K562 (cell line): Measurements from ENCODE around the gene THAP6. TPM values are rescaled to one million over a fixed set of nuclear protein-coding genes. Genes with fewer than 3 reads are reported as not detected.
A peak's percentile ranks its signal among the peaks of the same experiment; 100 is the strongest.

Source experiments
- ATAC-seq: fragments of 200-7000 bp; cut with Tn5 transposase; 3 replicates; pipeline ENCODE4 v1.9.1; 2020; ENCODE audit warnings: moderate library complexity
- BruUV-seq: library from RNA; stranded (reverse); fragments of 400-500 nt; replicated peaks from 2 replicates; lab custom pipeline; 2021; lab: Mats Ljungman, UMichigan
- CTCF ChIA-PET: fragments of 300-600 bp; formaldehyde crosslinking; extraction: SDS; loops from one replicate; lab custom pipeline; 2021; ENCODE audit warnings: low intra/inter-chr PET ratio; lab: Yijun Ruan, JAX
- POLR2A ChIA-PET: fragments of 300-600, 350-650 bp; sonication (Branson Sonifier 250); formaldehyde crosslinking; extraction: SDS; loops from one replicate; lab custom pipeline; 2021; ENCODE audit warnings: antibody characterized with exemption, inconsistent platforms; lab: Yijun Ruan, JAX
- DNase-seq, 4 experiments: peaks; one replicate each; pipeline versions ENCODE4 v3.0.0 to v3.0.0-alpha.2; 2011 to 2018; ENCODE audit warnings: low spot score in 3 of 4, mixed read lengths in 3 of 4; ENCODE audit errors: extremely low read depth in 1 of 4
- FAIRE-seq: peaks from 2 replicates; lab custom pipeline; 2011; peaks lifted over from hg19 to GRCh38; lab: Jason Lieb, UNC
- H2AFZ ChIP-seq: 2 replicates; pipeline ENCODE4 v1.6.0; 2011; ENCODE audit warnings: low read depth, low read length, control low read depth, inconsistent platforms
- H3K27ac ChIP-seq: fragments of 200-600 bp; 3 replicates; pipeline ENCODE4 v1.8.0; 2011; ENCODE audit warnings: low read depth, mild to moderate bottlenecking, control low read depth, inconsistent platforms, low read length, moderate library complexity, mixed read lengths; ENCODE audit errors: extremely low read depth
- H3K27me3 ChIP-seq, 2 experiments: fragments of 300-600 bp in 1 of 2; 2 replicates in 1 of 2; 3 replicates in 1 of 2; pipeline versions ENCODE4 v1.6.0 to v1.8.0; 2011; ENCODE audit warnings: inconsistent platforms in 2 of 2, low read length in 2 of 2, mild to moderate bottlenecking in 1 of 2, mixed read lengths in 1 of 2, moderate library complexity in 1 of 2; ENCODE audit not compliant: control insufficient read depth in 2 of 2, insufficient read depth in 2 of 2
- H3K36me3 ChIP-seq: fragments of 300-600 bp; 3 replicates; pipeline ENCODE4 v1.8.0; 2011; ENCODE audit warnings: mild to moderate bottlenecking, low read length, inconsistent platforms; ENCODE audit not compliant: control insufficient read depth, insufficient read depth
- H3K4me1 ChIP-seq, 2 experiments: fragments of 200-600 bp in 1 of 2; replicated peaks in 1 of 2; 2 replicates in 1 of 2; 3 replicates in 1 of 2; pipeline versions ENCODE4 v1.5.1 to v1.8.0; 2011; ENCODE audit warnings: inconsistent platforms in 2 of 2, low read length in 2 of 2, mild to moderate bottlenecking in 1 of 2, mixed read lengths in 1 of 2, moderate library complexity in 1 of 2; ENCODE audit not compliant: control insufficient read depth in 2 of 2, insufficient read depth in 2 of 2
- H3K4me2 ChIP-seq: 2 replicates; pipeline ENCODE4 v1.6.1; 2011; ENCODE audit warnings: low read length, control low read depth, inconsistent platforms, mixed read lengths; ENCODE audit not compliant: insufficient read depth
- H3K4me3 ChIP-seq: fragments of 200-600 bp; sonication (generic), shearing (Covaris generic); 2 replicates; pipeline ENCODE4 v1.5.1; 2016; ENCODE audit warnings: control low read depth, inconsistent platforms
- H3K79me2 ChIP-seq: fragments of 200-600 bp; 3 replicates; pipeline ENCODE4 v1.8.0; 2011; ENCODE audit warnings: low read length, inconsistent platforms; ENCODE audit not compliant: control insufficient read depth, insufficient read depth
- H3K9ac ChIP-seq, 2 experiments: 2 replicates each; pipeline versions ENCODE4 v1.6.0 to v1.6.1; 2011; ENCODE audit warnings: low read depth in 2 of 2, low read length in 2 of 2, control low read depth in 1 of 2, inconsistent platforms in 1 of 2, mild to moderate bottlenecking in 1 of 2, mixed read lengths in 1 of 2; ENCODE audit not compliant: insufficient read depth in 1 of 2
- H3K9me1 ChIP-seq: one replicate; pipeline ENCODE4 v1.6.0; 2011; ENCODE audit warnings: inconsistent platforms, mild to moderate bottlenecking, low read length, moderate library complexity; ENCODE audit not compliant: control insufficient read depth, insufficient read depth
- H3K9me3 ChIP-seq: replicated peaks from 2 replicates; pipeline ENCODE4 v1.5.1; 2011; ENCODE audit warnings: low read depth, low read length, inconsistent platforms; ENCODE audit not compliant: control insufficient read depth, insufficient read depth
- H4K20me1 ChIP-seq: replicated peaks from 2 replicates; pipeline ENCODE4 v1.6.1; 2011; ENCODE audit warnings: low read length, inconsistent platforms, mixed read lengths; ENCODE audit not compliant: control insufficient read depth, insufficient read depth
- C11orf30 ChIP-seq: fragments of 450-650 bp; IDR thresholded peaks from 2 replicates; pipeline ENCODE4 v1.6.1; 2016; ENCODE audit warnings: low read depth, mild to moderate bottlenecking
- HDAC2 ChIP-seq: fragments of 450-650 bp; IDR thresholded peaks from 2 replicates; pipeline ENCODE4 v1.6.1; 2016; ENCODE audit warnings: mild to moderate bottlenecking
- HDGF ChIP-seq: fragments of 450-650 bp; IDR thresholded peaks from 2 replicates; pipeline ENCODE4 v1.6.1; 2016
- HMG20B ChIP-seq: fragments of 250-450 bp; sonication (Bioruptor Pico); IDR thresholded peaks from 2 replicates; pipeline ENCODE4 v1.5.0; 2021; ENCODE audit warnings: mild to moderate bottlenecking
- MAFF ChIP-seq: IDR thresholded peaks from 2 replicates; pipeline ENCODE4 v1.6.1; 2012; ENCODE audit warnings: low read length, improper control_type of control experiment
- MAFK ChIP-seq: IDR thresholded peaks from 2 replicates; pipeline ENCODE4 v1.6.1; 2011; ENCODE audit warnings: low read length, improper control_type of control experiment
- MXD1 ChIP-seq: fragments of 250-450 bp; sonication (Bioruptor Pico); IDR thresholded peaks from 2 replicates; pipeline ENCODE4 v1.8.0; 2021; ENCODE audit warnings: borderline replicate concordance, mild to moderate bottlenecking, moderate library complexity; ENCODE audit not compliant: poor library complexity, severe bottlenecking
- RFX1 ChIP-seq: fragments of 450-650 bp; IDR thresholded peaks from 2 replicates; pipeline ENCODE4 v1.6.1; 2016; ENCODE audit warnings: mild to moderate bottlenecking, moderate library complexity
- ZNF316 ChIP-seq: fragments of 450-650 bp; IDR thresholded peaks from 2 replicates; pipeline ENCODE4 v1.6.1; 2016
- WGBS: fragments of 100-300 bp; shearing (Covaris generic); methylation state at CpG from one replicate; pipeline ENCODE4 v1.1.6; 2016; ENCODE audit warnings: low coverage, mixed read lengths; ENCODE audit not compliant: insufficient coverage; ENCODE audit errors: missing lambda C conversion rate; 5-methylcytosine and 5-hydroxymethylcytosine counted together
- in situ Hi-C: fragments of 300-500 bp; cut with MboI; formaldehyde crosslinking; loops from 4 replicates; pipeline ENCODE4 v1.15.0; 2018; ENCODE audit warnings: inconsistent platforms, mixed read lengths
- intact Hi-C: fragments of 100-400 bp; cut with micrococcal nuclease; formaldehyde crosslinking; loops from 2 replicates; pipeline ENCODE4 v1.14.2; 2022
- polyA plus RNA-seq, 8 experiments: library from polyadenylated mRNA; depleted of rRNA in 4 of 8; stranded (reverse) in 5 of 8; unstranded in 3 of 8; fragments of >200 nt; fragmentation: Nextera tagmentation in 2 of 8; fragmentation: Illumina TruSeq in 1 of 8; extraction: Ambion mirVana in 2 of 8; extraction: Trizol in 1 of 8; gene quantifications; 2 replicates each; pipeline versions ENCODE4 v1.2.1 to v1.2.3, GENCODE V29; 2011 to 2014; ENCODE audit warnings: inconsistent platforms in 1 of 8, missing spikeins in 1 of 8
- total RNA-seq, 7 experiments: library from RNA; depleted of rRNA in 6 of 7; stranded (reverse); fragments of >200 nt in 6 of 7; fragmentation: Illumina TruSeq in 2 of 7; extraction: Trizol in 2 of 7; gene quantifications; 2 replicates each; pipeline versions ENCODE4 v1.2.1 to v1.2.3, GENCODE V29; 2011 to 2021; ENCODE audit warnings: low replicate concordance in 1 of 7

Gene THAP6
- total and polyA plus RNA-seq, 9 of the 15 experiments (the other 6 are each of a cell fraction or from before 2014, with no cell fraction given) = 8.9 to 30.4 (median 17.3) TPM

- no peak for TF ChIP-seq HMG20B (CRISPR knock-in tag)
- no peak for TF ChIP-seq MXD1 (CRISPR knock-in tag)
- 0 out of 2 replicates have a peak, but pooled peaks have one; percentile 32 for TF ChIP-seq HDGF
- TF ChIP-seq, all 486 proteins: peak for 4
These were observed 808 bp downstream of the THAP6 start (continued) for GRCh38 chr4:75514949-75515612.

GRCh38 chr4:75516144-75516543, 1.9 kb downstream of the THAP6 start:
- POLR2A ChIA-PET = interaction anchor here (0.7 to 1.1 kb wide), 4 partner anchors 11 to 39 kb away, joined by 3 to 4 read pairs (median 4); partner anchors contain the start of gene ODAPH
- Histone ChIP-seq H4K20me1 (peaks cover 10% of the 10 kb centered on the region; the same call in 1 of the 2 replicates), H3K4me2 (no peak overlapping the region), H3K27me3 (no peaks in the 10 kb centered on the region), H3K27ac (no peak overlapping the region), H3K4me3 (no peak overlapping the region), H3K9me3 (no peaks in the 10 kb centered on the region), H3K36me3 (peaks cover 27% of the 10 kb centered on the region), H3K9ac (no peak overlapping the region), H3K9me1 (no peaks in the 10 kb centered on the region), H3K79me2 (peaks cover 46% of the 10 kb centered on the region), H2AFZ (no peak overlapping the region), H3K4me1 (peaks cover 0 to 16% of the 10 kb centered on the region in 2 experiments; a peak in 4 of 5 replicates)
- 78% methylated on average over 1 of the region's 1 CpG for WGBS
- peak; percentile 37; the same call in 1 of the 2 replicates for TF ChIP-seq MAFF
- 0 out of 2 replicates have a peak, but pooled peaks have one; percentile 37 for TF ChIP-seq C11orf30
- TF ChIP-seq ZNF316 = peak; percentile 70
- no peak for TF ChIP-seq HDAC2
- TF ChIP-seq RFX1 = no peak
- peak; percentile 64 for TF ChIP-seq MAFK
- intact Hi-C loops = no loop called here
- in situ Hi-C loops = no loop called here
- no peak for ATAC-seq
- BruUV-seq = no TSS peak
- no peak for DNase-seq
- CTCF ChIA-PET = no interaction called here
- no peak for FAIRE-seq
